Measurements from ENCODE around the gene MRPL20. TPM values are rescaled to one million over a fixed set of nuclear protein-coding genes. Genes with fewer than 3 reads are reported as not detected.
A peak's percentile ranks its signal among the peaks of the same experiment; 100 is the strongest.
"Not testable (repeated sequence)": the region's sequence is repeated elsewhere in the genome, so short reads cannot be mapped to it uniquely, and the experiment has no call there.

Gene MRPL20
- total RNA-seq (2014; rRNA removed; shearing (Covaris generic)), result 112 and 124 TPM in 2 replicates
- 94.8 and 123 TPM in 2 replicates for polyA plus RNA-seq (2015; cell fraction: cytosol; rRNA removed)
- polyA plus RNA-seq (2015; cell fraction: nucleus; rRNA removed), result 59.4 and 61.4 TPM in 2 replicates

DNA sequence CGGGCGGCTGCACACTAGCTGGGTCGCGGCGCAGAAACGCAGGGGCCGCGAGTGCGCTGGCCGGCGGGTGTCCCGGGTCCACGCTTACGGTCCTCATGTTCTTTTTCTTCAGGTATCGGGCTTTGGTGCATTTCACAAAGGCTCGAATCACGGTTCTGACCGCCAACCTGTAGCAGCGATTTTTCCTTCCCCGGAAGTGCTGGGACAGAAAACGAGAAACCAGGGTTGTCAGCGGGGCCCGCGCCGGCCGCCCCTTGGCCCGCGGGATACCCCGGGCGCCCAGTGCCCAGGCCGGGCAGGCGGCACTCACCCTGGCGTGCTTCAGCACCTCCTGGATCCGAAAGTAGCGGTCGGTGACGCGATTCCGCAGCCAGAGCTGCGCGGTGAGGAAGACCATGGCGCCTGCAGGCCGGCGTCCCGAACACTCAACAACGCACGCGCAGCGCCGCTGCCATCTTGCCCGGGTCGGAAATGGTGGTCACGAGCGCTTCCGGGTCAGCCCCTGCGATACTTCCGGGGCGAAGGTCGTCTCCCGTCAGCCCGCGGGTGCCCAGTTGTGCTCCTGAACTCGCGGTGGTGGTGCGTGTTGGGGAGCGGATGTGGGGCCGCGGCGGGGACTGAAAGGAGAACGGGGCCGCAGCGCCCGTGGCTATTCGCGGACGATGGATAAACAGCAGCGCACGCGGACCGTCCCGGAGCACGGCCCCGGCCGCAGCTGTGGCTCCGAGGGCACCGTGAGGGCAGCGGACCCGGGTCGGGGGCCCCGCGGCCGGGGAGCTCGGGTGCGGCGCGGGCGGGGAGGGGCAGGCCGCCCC lies at the start of gene MRPL20:
Gene MRPL20 (minus strand): TSS at position 473 of the 815 bp plus-strand sequence. CDS start 76 bp downstream, at position 397.
- in situ Hi-C loops (cut with HindIII; ENCODE audit: low pct_unique_long_range_greater_than_20kb, low sequenced_read_pairs), result no loop called here
- peak; percentile 88 for DNase-seq (ENCODE audit: low read depth, low spot score)

DNA sequence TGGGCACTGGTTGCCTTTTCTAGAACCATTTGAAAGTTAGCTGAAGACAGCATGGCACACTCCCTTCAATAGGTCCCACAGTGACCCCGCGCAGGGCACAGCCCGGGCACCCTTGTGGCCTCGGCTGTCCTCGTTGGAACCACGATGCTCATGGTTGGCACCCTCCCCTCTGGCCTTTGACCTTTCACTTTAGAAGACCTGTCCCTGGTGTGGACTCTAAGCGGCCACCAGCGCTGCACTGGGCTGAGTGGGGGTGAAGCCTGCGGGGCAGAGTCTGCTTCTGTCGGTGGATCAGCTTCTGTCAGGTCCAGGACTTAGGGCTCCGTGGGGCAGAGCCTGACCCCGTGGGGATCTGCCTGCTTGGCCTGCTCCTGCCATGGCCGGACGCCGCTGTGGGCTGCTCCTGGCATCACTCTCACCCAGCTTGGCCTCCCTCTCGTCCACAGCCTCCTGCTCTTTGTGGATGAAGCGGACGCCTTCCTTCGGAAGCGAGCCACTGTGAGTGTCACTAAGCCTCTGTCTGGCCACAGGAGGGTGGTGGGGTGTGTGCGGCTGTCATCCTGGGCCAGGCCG lies 49.7 kb upstream of the MRPL20 start:
- DNase-seq (ENCODE audit: low read depth, low spot score); in situ Hi-C loops (cut with HindIII; ENCODE audit: low pct_unique_long_range_greater_than_20kb, low sequenced_read_pairs): not testable (repeated sequence)

DNA sequence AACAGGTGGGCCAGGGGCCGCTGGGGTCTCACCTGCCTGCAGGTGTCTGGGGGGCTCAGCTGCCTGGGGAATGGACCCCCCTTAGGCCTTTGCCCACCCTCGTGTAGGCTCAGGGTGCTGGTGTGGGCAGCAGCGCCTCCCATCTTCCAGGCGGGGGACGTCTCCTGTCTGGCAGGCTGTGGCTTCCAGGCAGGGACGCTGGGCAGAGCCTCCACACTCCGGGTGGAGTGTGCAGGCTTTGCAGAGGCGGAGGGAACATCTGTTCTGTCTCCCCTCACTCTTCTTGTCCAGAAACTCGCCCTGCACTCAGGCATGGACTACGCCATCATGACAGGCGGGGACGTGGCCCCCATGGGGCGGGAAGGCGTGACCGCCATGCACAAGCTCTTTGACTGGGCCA lies 48.8 kb upstream of the MRPL20 start:
- DNase-seq (ENCODE audit: low read depth, low spot score); in situ Hi-C loops (cut with HindIII; ENCODE audit: low pct_unique_long_range_greater_than_20kb, low sequenced_read_pairs): not testable (repeated sequence)

DNA sequence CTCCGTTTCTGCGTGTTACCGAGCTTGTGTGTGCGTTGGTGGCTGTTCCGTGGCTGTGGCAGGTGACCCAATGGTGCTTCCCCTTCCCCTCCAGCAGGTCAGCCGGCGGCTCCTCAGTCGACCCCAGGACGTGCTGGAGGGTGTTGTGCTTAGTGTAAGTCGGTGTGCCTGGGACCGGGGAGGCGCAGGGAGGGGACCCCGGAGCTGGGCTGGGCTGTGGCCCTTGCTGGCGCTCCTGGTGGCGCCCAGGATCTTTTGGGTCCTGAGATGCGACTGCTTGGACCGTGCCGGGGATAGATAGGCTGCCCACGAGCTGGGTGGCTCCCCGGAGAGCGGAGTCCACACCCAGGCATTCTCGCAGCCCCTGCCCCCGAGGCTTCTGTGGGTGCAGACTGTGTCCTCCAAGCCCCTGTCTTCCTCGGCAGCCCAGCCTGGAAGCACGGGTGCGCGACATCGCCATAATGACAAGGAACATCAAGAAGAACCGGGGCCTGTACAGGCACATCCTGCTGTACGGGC lies 48.3 kb upstream of the MRPL20 start:
- in situ Hi-C loops (cut with HindIII; ENCODE audit: low pct_unique_long_range_greater_than_20kb, low sequenced_read_pairs), result no loop called here
- no peak for DNase-seq (ENCODE audit: low read depth, low spot score)

DNA sequence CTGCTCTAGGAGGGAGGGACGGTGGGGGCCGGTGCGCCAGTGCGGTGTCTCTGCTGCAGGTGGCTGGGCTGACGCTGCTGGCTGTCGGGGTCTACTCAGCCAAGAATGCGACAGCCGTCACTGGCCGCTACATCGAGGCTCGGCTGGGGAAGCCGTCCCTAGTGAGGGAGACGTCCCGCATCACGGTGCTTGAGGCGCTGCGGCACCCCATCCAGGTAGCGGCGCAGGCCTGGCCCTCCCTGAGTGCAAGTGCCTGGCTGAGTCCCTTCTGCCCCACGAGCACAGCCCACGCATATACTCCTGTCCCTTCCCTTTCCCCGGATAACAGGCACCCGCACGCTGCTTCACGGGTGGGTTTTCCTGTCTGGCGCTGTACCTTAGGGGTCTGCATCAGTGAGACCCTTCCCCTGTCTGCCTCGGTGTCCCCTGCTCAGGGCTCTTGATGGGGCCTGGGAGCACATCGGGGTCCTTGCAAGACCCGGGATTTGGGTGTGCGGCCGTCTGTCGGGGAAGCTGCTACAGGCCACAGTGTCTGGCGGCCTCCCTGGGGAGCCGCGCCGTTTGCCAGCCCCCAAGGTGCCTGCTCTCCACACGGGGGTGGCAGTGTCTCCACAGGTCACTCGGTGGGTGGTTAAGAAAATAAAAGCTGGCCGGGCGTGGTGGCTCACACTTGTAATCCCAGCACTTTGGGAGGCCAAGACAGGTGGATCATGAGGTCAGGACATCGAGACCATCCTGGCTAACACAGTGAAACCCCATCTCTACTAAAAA lies 47.4 kb upstream of the MRPL20 start:
- in situ Hi-C loops (cut with HindIII; ENCODE audit: low pct_unique_long_range_greater_than_20kb, low sequenced_read_pairs); DNase-seq (ENCODE audit: low read depth, low spot score): not testable (repeated sequence)

DNA sequence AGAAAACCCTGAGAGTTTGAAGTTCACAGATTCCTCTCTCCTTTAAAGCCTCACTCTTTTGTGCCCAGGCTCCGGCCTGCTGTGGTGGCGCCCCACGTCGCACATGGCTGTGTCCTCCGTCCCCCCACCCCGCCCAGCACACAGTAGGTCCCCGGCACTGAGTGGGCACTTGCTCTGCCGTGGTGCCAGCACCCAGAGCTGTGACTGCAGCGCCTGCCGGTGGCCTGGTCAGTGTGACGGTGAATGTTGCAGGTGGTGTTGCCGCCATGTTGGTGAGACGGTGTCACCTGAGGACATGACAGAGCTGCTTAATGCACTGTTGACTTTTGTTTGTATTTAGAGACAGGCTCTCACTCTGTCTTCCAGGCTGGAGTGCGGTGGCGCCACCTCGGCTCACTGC lies 45.8 kb upstream of the MRPL20 start:
- in situ Hi-C loops (cut with HindIII; ENCODE audit: low pct_unique_long_range_greater_than_20kb, low sequenced_read_pairs), result no loop called here
- no peak for DNase-seq (ENCODE audit: low read depth, low spot score)

DNA sequence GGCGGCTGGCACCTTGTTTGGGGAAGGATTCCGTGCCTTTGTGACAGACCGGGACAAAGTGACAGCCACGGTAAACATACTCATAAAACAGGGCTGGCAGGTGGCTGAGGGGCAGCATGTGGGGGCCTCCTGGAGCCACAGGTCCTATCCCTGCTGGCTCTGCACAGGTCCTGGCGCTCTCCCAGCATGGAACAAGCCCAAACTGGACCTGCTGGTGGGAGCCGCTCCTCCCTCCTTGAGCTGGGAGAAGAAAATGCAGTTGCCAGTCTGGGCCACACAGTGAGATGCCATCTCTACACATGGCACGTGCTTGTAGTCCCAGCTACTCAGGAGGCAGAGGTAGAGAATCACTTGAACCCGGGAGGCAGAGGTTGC lies 45.3 kb upstream of the MRPL20 start:
- DNase-seq (ENCODE audit: low read depth, low spot score); in situ Hi-C loops (cut with HindIII; ENCODE audit: low pct_unique_long_range_greater_than_20kb, low sequenced_read_pairs): not testable (repeated sequence)

DNA sequence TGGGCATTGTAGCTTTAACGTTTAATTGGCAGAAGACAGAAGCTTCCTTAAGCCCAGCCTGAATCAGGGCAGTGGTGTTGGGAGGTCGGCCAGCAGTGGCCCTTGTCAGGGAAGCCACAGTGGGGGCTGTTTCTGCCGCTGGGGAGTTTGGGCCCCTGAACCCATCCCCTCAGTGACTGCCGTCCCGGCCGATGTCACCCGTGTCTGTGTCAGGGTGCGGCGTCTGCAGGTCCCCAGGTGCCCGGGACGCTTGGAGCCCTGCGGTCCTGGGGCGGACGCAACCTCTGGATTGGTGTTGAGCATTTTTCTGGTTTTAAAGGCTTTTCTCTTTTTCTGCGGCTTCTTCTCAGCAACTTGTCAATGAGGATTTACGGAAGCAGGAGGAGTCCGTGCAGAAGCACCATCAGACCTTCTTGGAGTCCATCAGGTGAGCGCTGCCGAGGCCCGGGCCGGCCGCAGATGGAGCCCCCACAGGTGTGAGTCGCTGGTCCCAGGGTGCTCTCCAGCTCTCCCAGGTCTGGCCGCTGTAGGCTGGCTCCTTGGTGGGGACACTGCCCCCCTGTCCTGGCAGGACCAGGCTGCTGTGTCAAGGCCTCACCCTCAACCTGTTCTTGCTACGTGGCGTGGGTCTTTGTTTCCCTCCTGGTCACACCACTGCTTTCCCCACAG lies 44.7 kb upstream of the MRPL20 start:
- in situ Hi-C loops (cut with HindIII; ENCODE audit: low pct_unique_long_range_greater_than_20kb, low sequenced_read_pairs), result no loop called here
- DNase-seq (ENCODE audit: low read depth, low spot score), result no peak

DNA sequence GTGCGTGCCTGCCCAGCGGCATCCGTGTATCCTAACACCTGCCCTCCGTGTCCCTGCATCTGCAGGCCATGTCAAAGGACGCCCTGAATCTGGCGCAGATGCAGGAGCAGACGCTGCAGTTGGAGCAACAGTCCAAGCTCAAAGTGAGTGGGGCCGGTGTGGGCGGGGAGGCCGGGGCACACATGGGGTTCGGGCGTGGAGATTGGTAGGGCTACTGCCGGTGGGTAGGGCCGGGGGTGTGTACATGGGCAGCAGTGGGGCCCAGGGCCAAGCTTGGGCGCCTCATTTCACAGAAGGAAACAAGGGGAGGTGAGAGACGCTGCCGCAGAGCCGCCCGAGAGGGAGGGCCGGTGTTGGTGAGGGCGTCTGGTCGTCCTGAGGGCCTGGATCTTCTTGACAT lies 43.5 kb upstream of the MRPL20 start:
- DNase-seq (ENCODE audit: low read depth, low spot score); in situ Hi-C loops (cut with HindIII; ENCODE audit: low pct_unique_long_range_greater_than_20kb, low sequenced_read_pairs): not testable (repeated sequence)

DNA sequence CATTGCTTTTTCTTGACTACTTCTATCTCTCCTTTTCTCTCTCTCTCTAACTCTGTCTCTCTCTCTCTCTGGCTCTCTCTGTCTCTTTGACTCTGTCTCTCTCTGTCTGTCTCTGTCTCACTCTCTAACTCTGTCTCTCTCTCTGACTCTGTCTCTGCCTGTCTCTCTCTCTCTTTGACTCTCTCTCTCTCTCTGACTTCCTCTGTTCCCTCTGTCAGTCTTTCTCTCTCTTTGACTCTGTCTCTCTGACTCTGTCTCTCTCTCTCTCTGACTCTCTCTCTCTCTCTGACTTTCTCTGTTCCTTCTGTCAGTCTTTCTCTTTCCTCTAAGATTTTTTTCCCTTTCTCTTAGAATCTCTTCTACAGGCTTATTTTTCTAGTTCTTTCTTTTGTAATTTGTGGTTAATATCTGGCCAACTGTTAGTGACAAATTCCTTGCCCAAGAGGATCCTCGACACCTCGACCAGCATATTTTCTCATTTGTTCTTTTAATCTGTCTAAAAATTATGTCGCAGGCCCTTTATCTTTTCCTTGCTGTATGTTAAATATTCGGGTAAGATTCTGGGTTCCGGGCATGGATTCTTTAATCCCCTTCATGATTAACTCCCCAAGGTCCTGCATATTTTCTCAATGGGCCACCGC lies 42.1 kb upstream of the MRPL20 start, which contains the start of gene ATAD3C:
Gene ATAD3C (plus strand): TSS at position 591 of the 641 bp plus-strand sequence. CDS start 995 bp downstream, outside the sequence.
- DNase-seq (ENCODE audit: low read depth, low spot score), result no peak
- in situ Hi-C loops (cut with HindIII; ENCODE audit: low pct_unique_long_range_greater_than_20kb, low sequenced_read_pairs), result no loop called here

DNA sequence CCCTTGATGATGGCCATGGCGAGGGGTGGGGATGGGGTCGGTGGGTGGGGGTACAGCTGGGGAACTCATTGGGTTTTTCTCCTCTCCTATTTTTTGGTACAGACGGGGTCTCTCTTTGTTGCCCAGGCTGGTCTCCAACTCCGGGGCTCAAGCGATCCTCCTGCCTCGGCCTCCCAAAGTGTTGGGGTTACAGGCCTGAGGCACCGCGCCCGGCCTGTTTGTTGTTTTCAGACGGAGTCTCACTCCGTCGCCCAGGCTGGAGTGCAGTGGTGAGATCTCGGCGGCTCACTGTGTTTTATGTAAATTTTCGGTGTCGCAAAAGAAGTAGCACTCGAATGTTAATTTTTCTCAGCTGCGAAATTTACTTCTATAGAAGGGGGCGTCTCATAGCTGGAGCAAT lies 39.5 kb upstream of the MRPL20 start:
- DNase-seq (ENCODE audit: low read depth, low spot score); in situ Hi-C loops (cut with HindIII; ENCODE audit: low pct_unique_long_range_greater_than_20kb, low sequenced_read_pairs): not testable (repeated sequence)

DNA sequence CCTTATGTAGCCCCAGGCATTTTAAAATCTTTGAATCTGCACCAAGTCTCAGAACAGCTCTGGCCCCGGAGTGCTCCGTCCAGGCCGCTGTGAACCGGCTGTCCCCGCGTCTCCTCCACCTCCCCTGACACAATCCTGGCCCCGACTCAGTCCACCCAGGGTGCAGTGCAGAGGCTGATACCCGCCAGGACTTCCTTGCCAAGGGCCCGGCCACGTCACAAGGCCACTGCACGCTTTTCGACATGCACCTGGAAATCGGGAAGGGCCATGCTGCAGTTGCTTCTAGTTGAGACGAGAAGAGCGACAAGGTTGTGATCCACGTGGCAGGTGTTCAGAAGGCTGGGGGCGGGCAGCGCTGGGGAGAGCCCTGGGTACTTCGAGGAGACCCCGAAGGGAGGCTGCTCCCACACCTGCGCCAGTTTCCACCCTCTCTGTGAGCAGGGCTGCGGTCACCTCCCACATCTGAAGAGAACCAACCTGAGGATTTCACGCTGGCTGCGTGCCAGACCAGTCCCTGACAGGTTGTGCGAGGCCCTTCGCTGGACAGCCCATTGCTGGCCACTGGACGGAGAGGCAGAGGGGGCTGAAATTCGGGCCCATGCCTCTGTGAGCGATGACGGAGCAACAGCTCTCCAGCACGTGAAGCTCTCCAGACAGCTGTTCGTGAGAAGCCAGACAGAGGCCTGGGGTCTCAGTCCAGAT lies 35.1 kb upstream of the MRPL20 start:
- DNase-seq (ENCODE audit: low read depth, low spot score), result no peak
- in situ Hi-C loops (cut with HindIII; ENCODE audit: low pct_unique_long_range_greater_than_20kb, low sequenced_read_pairs), result no loop called here

DNA sequence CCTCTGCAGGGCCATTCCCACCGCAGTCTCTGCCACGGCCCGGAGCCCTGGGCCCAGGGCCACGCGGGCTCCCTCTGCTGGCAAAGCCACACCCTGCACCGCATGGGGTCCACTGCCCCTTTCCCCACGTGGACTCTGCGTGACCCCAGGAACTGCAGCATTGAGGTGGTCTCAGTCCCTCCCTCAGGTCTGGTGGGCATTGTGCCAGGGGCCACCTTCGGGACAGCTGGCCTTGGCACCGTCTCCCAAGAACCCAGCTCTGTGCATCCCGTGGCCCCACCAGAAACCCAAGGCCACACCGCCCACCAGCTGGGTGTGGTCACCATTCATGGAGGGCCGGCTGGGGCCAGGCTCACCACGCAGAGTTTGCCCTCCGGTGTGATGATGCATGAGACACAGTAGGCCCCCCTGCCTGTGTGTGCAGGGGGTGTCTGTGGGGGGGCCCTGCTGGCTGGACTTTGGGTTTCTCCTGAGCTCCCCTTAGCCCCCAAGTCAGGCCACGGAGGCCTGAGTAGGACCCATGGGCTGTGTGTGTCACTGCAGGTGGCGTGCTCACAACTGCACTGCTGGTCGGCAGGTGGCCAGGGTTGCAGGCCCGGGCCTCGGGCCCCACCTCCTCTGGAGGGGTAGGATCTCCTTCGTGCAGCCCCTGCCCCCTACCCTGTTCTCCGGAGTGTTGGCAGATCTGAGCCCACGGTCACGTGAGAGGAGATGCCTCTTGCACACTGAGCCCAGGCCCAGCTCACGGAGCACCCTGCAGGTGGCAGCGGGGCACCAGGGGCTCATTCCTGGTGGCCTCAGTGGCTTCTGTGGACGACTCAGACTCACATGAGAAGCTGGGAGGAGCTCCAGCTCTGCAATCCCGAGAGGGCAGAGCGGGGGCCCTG lies 34.2 kb upstream of the MRPL20 start:
- in situ Hi-C loops (cut with HindIII; ENCODE audit: low pct_unique_long_range_greater_than_20kb, low sequenced_read_pairs), result no loop called here
- peak; percentile 59 for DNase-seq (ENCODE audit: low read depth, low spot score)

DNA sequence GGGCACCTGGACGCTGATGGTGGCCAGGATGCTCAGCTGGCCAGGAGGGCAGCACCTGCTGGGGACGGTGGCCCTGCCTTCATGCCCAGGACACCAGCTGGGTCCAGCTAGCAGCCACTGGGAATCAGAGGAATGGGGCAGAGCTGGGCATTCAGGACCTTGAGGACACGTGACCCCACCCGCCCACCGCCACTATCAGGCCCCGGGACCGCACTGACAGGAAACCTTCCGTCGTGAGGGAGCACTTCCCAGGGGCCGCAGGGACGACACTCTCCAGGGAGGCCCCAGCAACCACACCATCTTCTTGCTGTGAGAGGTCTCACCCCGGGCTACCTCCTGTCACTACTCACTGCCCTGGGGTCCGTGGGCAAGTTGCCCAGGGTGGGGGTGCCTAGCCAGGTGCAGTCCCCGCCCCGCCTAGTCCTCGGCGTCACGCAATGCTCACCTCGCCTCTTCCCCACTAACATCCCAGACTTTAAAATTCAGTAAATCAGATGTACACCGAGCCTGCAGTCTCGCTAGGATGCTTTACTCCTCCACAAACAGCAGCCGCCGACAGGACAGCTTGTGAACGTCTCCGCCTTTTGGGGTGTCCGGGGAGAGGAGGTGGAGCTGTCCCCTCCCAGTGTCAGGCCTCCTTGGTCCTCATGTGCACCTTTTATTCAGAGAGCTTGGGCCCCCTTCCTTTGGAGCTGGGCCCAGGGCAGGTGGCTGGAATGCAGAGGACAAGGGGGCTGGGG lies 33.3 kb upstream of the MRPL20 start:
- in situ Hi-C loops (cut with HindIII; ENCODE audit: low pct_unique_long_range_greater_than_20kb, low sequenced_read_pairs), result no loop called here
- no peak for DNase-seq (ENCODE audit: low read depth, low spot score)

Data from SK-MEL-5 (cell line).